GM13976 (cell line): ENCODE measurements around the gene IFT27.
"Not testable (repeated sequence)": the region's sequence is repeated elsewhere in the genome, so short reads cannot be mapped to it uniquely, and the experiment has no call there.

Experiments used
- DNase-seq: peaks from one replicate; pipeline ENCODE4 v3.0.0; 2012; ENCODE audit warnings: low spot score
- in situ Hi-C: fragments of 300-500 bp; cut with MboI; formaldehyde crosslinking; loops from one replicate; pipeline ENCODE4 v1.12.0; 2022; ENCODE audit warnings: low sequenced_read_pairs, mixed read lengths, inconsistent platforms; ENCODE audit not compliant: unreplicated experiment
- TF ChIP-seq, protein P1 (sequence below): IDR thresholded peaks from 2 replicates; pipeline ENCODE4 v1.5.1; 2012; ENCODE audit warnings: borderline replicate concordance, mild to moderate bottlenecking; ENCODE audit not compliant: insufficient read depth; ENCODE audit errors: extremely low read depth, missing control alignments, control extremely low read depth

IFT27 gene

DNA sequence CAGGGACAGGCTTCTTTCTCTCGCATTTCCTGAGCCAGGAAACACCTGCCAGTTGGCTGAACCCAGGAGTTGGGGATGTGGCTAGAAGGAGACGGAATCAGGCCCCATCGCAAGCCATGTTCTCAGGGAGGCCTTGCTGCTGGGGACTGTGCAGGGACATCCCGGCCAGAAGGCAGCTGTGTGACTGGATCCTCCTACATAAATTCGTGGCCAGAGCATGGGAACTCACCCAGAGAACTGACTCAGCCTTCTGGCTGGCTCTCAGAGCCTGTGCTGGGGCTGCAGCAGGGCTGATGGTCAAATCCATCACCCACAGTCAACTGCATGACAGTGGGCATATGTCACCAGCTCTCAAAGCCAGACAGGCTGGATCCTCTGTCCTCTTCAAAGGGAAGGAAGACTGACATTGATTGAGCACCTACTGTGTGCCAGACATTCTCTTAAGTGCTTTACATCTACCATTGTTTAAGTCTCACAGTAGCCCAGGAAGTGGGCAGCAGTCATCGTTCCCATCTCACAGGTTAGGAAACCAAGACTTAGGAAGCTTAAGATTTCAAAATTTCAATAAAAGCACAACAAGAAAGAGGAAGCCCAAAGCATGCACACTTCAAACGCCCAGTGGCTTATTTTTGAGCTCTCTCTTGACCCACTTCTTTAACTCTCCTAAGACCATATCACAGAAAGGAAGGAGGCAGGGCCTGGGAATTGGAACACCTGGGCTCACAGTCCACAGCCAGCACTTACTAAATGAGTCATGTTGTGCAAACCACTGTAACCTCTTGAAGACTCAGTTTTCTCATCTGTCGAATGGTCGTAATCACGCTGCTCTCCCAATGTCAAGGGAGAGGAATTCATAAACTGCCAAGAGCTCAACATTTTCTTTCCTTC is 41.5 kb downstream of the IFT27 start:
- in situ Hi-C loops, result no loop called here
- TF ChIP-seq, protein P1, sequence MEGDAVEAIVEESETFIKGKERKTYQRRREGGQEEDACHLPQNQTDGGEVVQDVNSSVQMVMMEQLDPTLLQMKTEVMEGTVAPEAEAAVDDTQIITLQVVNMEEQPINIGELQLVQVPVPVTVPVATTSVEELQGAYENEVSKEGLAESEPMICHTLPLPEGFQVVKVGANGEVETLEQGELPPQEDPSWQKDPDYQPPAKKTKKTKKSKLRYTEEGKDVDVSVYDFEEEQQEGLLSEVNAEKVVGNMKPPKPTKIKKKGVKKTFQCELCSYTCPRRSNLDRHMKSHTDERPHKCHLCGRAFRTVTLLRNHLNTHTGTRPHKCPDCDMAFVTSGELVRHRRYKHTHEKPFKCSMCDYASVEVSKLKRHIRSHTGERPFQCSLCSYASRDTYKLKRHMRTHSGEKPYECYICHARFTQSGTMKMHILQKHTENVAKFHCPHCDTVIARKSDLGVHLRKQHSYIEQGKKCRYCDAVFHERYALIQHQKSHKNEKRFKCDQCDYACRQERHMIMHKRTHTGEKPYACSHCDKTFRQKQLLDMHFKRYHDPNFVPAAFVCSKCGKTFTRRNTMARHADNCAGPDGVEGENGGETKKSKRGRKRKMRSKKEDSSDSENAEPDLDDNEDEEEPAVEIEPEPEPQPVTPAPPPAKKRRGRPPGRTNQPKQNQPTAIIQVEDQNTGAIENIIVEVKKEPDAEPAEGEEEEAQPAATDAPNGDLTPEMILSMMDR, result no peak
- peak; percentile 66 for DNase-seq

DNA sequence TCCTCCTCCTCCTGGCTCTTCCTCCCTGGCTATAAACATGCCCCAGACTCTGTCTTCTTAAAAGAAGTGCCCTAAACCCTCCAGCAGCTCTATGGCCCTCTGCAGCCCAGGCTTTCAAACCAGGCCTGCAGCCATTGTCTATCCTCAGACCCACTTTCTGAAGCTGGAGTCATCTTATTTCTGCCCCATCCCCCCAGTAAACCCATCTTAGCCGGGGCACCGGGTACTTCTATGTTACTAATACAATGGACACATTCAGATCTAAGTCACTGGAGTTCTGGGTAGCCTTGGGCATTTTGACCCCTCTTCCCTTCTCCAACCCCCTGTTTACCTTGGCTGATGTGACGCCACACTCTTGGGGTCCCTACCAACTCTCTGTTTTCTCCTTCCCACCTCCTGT is 42.6 kb downstream of the IFT27 start:
- in situ Hi-C loops, result no loop called here
- DNase-seq, result no peak
- TF ChIP-seq, protein P1, result no peak

DNA sequence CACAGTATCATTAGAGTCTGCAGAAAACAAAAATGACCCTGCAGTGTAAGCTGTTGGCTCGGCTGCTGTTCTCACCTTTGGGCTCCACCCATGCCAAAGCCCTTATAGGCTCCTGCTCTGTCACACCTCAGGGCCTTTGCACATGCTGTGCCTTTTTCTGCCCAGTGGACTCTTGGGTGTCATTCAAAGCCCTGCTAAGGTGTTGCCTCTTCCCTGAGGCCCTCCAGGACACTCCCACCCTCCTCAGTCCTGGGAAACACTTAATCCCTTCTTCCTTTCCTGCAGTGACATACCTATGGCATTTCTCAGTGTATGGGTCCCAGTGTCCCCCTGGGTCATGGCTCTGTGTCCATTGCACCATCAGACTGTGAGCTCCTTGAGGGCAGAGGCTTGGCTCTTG is 43.3 kb downstream of the IFT27 start:
- in situ Hi-C loops, result no loop called here
- no peak for DNase-seq
- TF ChIP-seq, protein P1, result no peak

DNA sequence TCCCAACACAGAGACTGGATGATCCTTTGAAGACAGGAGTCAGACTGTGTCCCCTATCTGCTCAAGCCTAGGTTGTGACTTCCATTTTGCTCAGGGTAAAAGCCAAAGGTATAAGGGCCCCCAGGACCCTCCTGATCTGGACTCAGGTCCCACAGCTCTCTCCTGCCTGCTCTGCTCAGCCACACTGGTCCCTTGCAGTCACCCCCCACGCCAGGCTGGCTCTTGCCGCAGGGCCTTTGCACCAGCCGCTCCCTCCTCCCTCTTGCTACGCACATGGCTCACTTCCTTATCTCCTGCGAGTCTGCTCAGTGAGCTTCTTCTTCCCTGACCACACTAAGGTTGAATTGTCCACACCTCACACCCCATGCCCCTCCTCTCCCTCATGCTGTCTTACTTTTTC is 44.0 kb downstream of the IFT27 start:
- in situ Hi-C loops, result no loop called here
- no peak for DNase-seq
- TF ChIP-seq, protein P1, result no peak

DNA sequence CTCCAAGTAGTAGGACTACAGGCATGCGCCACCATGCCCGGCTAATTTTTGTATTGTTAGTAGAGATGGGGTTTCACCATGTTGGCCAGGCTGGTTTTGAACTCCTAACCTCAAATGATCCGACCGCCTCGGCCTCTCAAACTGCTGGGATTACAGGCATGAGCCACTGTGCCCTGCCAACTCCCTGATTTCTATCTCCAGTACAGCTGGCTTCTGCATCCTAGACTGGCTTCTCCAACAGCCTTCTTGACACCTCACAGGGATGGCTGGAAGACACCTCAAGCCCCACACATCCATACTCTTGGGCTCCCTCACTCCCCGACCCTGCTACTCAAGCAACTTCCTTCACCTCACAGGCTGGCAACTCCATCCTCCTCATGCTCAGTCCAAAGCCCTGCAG is 44.6 kb downstream of the IFT27 start:
- in situ Hi-C loops, DNase-seq: not testable (repeated sequence)

DNA sequence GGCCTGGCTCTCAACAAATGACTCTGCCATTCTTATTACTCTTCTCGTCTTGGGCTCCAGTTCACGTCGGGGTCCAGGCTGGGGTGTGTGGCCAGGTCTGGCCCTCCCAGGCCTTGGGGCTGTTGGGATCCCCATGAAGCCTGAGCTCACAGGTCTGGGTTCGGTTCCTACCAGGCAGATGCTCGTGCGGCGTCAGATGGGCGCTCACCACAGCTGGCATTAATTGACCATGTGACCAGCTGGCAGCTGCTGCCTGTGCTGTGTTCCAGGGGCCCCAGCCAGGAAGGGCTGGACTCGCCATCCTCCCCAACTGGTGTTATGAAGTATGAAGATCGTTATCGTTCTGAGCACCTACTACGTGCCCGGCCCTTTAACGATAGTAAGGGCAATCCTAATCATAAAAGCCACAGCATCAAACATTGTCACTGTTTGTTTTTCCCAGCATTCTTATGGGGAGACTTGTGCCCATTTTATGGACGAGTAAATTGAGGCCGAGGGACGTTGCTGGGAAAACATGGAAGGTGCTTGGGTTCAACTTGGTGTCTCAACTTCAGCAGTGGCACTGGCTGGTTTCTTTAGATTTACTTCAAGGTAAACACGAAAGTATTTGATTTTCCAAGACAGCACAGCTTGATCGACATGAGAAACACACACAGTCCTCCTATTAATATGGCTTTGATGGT is 45.6 kb downstream of the IFT27 start:
- in situ Hi-C loops, result no loop called here
- TF ChIP-seq, protein P1, result no peak
- no peak for DNase-seq

DNA sequence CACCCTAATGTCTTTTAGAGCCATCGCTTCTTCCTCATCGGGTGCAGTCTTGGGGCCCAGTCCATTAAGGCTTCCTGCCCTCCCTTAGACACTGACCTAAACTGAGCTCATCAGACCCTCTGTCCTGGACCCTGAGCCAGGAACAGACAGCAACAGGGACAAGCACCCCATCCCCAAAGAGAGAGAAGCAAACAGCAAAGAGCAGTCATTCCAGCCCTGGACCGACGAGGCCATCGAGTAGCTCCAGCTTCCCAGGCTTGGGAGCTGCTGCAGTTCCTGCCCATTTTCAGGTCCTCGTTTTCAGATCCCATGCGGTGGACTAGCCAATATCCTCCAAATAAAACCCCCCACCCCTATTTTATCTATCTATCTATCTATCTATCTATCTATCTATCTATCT is 46.6 kb downstream of the IFT27 start:
- TF ChIP-seq, protein P1, result no peak
- in situ Hi-C loops, result no loop called here
- no peak for DNase-seq
